CD4-positive, alpha-beta T cell (primary cell): ENCODE data around the gene AGPAT3. TPM values are rescaled to one million over a fixed set of nuclear protein-coding genes. Genes with fewer than 3 reads are reported as not detected.

ENCODE experiments used
- ATAC-seq: fragments of 200-7000 bp; cut with Tn5 transposase; one replicate; pipeline ENCODE4 v1.10.0; 2022; ENCODE audit warnings: mild to moderate bottlenecking; ENCODE audit not compliant: poor library complexity
- CTCF ChIA-PET: fragments of 350-600 bp; sonication (Branson Sonifier 250); formaldehyde crosslinking; loops from one replicate; lab custom pipeline; 2021; ENCODE audit warnings: antibody characterized with exemption, inconsistent platforms; lab: Charles Lee
- POLR2A ChIA-PET: fragments of 350-600 bp; sonication (Branson Sonifier 250); formaldehyde crosslinking; loops from one replicate; lab custom pipeline; 2021; ENCODE audit warnings: antibody characterized with exemption, inconsistent platforms; lab: Charles Lee
- DNase-seq, 14 experiments: peaks; one replicate each; pipeline ENCODE4 v3.0.0-alpha.2; 2013 to 2020; ENCODE audit warnings: mixed read lengths in 2 of 14
- H3K27ac ChIP-seq, 2 donors: one replicate each; pipeline versions ENCODE4 v1.5.1 to v1.7.0; 2013; ENCODE audit warnings: low read length in 2 of 2, low read depth in 1 of 2, mild to moderate bottlenecking in 1 of 2
- H3K27me3 ChIP-seq, 2 experiments: 1 replicate in 1 of 2; 2 replicates in 1 of 2; pipeline versions ENCODE4 v1.6.1 to v1.7.0; 2013; ENCODE audit warnings: low read length in 2 of 2, control low read depth in 1 of 2, mild to moderate bottlenecking in 1 of 2, moderate library complexity in 1 of 2; ENCODE audit not compliant: insufficient read depth in 2 of 2, control insufficient read depth in 1 of 2
- H3K36me3 ChIP-seq: one replicate; pipeline ENCODE4 v1.6.1; 2013; ENCODE audit warnings: low read length, control low read depth; ENCODE audit not compliant: insufficient read depth
- H3K4me1 ChIP-seq: one replicate; pipeline ENCODE4 v1.6.1; 2013; ENCODE audit warnings: low read length, control low read depth; ENCODE audit not compliant: insufficient read depth
- H3K4me3 ChIP-seq: one replicate; pipeline ENCODE4 v1.5.1; 2013; ENCODE audit warnings: mild to moderate bottlenecking, low read length, moderate library complexity
- H3K9me3 ChIP-seq, 2 experiments: 1 replicate in 1 of 2; 2 replicates in 1 of 2; pipeline versions ENCODE4 v1.6.1 to v1.7.0; 2013; ENCODE audit warnings: low read length in 2 of 2, mild to moderate bottlenecking in 2 of 2, control low read depth in 1 of 2, moderate library complexity in 1 of 2; ENCODE audit not compliant: control insufficient read depth in 1 of 2, insufficient read depth in 1 of 2
- H3K27ac Mint-ChIP-seq: one replicate; pipeline ENCODE4 v1.8.0; 2020; ENCODE audit warnings: mixed read lengths
- H3K27me3 Mint-ChIP-seq: one replicate; pipeline ENCODE4 v1.8.0; 2021; ENCODE audit warnings: mixed read lengths
- H3K36me3 Mint-ChIP-seq: one replicate; pipeline ENCODE4 v1.8.0; 2021; ENCODE audit warnings: low read depth, mixed read lengths
- H3K4me1 Mint-ChIP-seq: one replicate; pipeline ENCODE4 v1.8.0; 2021; ENCODE audit warnings: low read depth, mixed read lengths
- H3K4me3 Mint-ChIP-seq: one replicate; pipeline ENCODE4 v1.8.0; 2020; ENCODE audit warnings: mild to moderate bottlenecking, mixed read lengths
- H3K9me3 Mint-ChIP-seq: one replicate; pipeline ENCODE4 v1.8.0; 2020; ENCODE audit warnings: mixed read lengths
- intact Hi-C, 2 experiments: fragments of 100-400 bp; cut with DNase I in 1 of 2; cut with micrococcal nuclease in 1 of 2; formaldehyde crosslinking; loops; one replicate each; pipeline versions ENCODE4 v1.15.1 to v1.9.0; 2023 to 2025; cut with DNase I, micrococcal nuclease
- total RNA-seq, 174 experiments: library from RNA in 2 of 174; stranded (reverse) in 2 of 174; gene quantifications; one replicate each; pipeline ENCODE4 v1.2.3 and lab custom pipeline; 2021 to 2026
- TF ChIP-seq, protein P1 (sequence below): fragments of 200-600 bp; IDR thresholded peaks from one replicate; pipeline ENCODE4 v1.8.0; 2022; ENCODE audit warnings: antibody characterized with exemption, mild to moderate bottlenecking

The AGPAT3 gene
- total RNA-seq, 2 experiments from 2014 or later: 40.8 to 43.4 TPM

DNA sequence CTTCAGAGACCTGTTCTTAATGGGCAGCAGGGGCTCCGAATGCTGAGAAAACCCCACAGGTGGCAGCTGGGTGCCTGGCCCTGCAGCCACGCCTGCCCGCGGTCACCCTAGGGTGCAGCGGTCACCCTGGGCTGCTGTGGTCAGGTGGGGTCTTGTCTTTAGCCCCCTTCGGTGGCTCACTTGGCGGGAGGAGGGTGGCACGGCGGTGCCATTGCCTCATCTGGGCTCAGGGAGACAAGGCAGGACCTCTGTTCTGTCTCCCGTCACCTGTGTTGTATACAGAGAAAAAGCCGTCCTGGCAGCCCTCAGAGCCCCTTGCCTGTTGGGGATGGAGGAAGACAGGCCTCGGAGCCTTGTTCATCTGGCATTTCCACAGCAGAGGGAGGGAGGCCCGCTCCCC, 77.6 kb downstream of the AGPAT3 start:
- H3K36me3 Mint-ChIP-seq: peaks cover 24% of the 10 kb centered on the region
- POLR2A ChIA-PET: no interaction called here

DNA sequence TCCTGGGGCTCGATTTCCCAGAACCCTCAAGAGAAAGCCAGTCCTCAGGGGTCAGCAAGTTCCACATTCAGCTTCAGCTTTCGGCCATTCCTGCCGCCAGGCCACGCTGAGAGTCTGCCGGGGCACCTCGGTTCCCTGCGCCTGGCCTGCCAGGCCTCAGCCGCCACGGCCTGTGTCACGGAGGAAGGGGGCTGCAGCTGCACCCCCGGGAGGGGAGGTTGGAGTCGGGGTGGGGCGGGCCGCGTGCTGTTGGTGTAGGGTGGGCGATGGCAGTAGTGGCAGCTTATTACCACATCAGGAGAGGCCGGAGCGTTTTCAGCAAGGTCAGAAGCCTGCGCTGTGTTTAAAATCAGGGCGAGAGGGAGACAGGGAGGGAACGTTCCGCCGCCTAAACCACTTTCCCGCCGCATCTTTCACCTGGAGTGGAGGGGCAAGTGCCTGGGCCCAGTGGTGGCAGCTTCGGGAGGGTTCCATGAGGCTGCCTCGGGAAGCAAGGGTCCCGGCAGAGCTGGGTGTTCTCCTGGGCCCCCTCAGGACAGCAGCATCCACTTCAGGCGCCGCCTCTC, 78.6 kb downstream of the AGPAT3 start:
- Histone ChIP-seq H3K36me3 (peaks cover 41% of the 10 kb centered on the region), H3K27ac (no peak overlapping the region), H3K4me1 (peaks cover 11% of the 10 kb centered on the region), H3K9me3 (peaks cover 3 to 13% of the 10 kb centered on the region in 2 experiments), H3K4me3 (no peak overlapping the region), H3K27me3 (no peaks in the 10 kb centered on the region)
- Mint-ChIP-seq H3K4me1 (peaks cover 8% of the 10 kb centered on the region), H3K9me3 (no peaks in the 10 kb centered on the region), H3K36me3 (peaks cover 26% of the 10 kb centered on the region), H3K27ac (no peak overlapping the region), H3K27me3 (no peaks in the 10 kb centered on the region), H3K4me3 (no peak overlapping the region)
- TF ChIP-seq, protein P1, sequence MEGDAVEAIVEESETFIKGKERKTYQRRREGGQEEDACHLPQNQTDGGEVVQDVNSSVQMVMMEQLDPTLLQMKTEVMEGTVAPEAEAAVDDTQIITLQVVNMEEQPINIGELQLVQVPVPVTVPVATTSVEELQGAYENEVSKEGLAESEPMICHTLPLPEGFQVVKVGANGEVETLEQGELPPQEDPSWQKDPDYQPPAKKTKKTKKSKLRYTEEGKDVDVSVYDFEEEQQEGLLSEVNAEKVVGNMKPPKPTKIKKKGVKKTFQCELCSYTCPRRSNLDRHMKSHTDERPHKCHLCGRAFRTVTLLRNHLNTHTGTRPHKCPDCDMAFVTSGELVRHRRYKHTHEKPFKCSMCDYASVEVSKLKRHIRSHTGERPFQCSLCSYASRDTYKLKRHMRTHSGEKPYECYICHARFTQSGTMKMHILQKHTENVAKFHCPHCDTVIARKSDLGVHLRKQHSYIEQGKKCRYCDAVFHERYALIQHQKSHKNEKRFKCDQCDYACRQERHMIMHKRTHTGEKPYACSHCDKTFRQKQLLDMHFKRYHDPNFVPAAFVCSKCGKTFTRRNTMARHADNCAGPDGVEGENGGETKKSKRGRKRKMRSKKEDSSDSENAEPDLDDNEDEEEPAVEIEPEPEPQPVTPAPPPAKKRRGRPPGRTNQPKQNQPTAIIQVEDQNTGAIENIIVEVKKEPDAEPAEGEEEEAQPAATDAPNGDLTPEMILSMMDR: no peak
- ATAC-seq (no peak), DNase-seq (no peak)
- POLR2A ChIA-PET: no interaction called here
- intact Hi-C loops: no loop called here
- CTCF ChIA-PET: no interaction called here

More for the DNA sequence above, 77.6 kb downstream of the AGPAT3 start:
- no peak overlapping the region for H3K4me3 Mint-ChIP-seq
- no peak overlapping the region for H3K4me3 ChIP-seq
- H3K27ac Mint-ChIP-seq: no peak overlapping the region
- DNase-seq (no peak), ATAC-seq (no peak)
- no peaks in the 10 kb centered on the region for H3K27me3 ChIP-seq
- H3K4me1 Mint-ChIP-seq: peaks cover 16% of the 10 kb centered on the region
- peaks cover 0 to 6% of the 10 kb centered on the region in 2 experiments for H3K9me3 ChIP-seq
- no peak overlapping the region for H3K27ac ChIP-seq
- intact Hi-C loops: no loop called here
- H3K9me3 Mint-ChIP-seq: no peaks in the 10 kb centered on the region
- no peaks in the 10 kb centered on the region for H3K27me3 Mint-ChIP-seq
- peaks cover 20% of the 10 kb centered on the region for H3K4me1 ChIP-seq
- TF ChIP-seq, protein P1: no peak
- CTCF ChIA-PET: no interaction called here
- H3K36me3 ChIP-seq: peaks cover 32% of the 10 kb centered on the region

DNA sequence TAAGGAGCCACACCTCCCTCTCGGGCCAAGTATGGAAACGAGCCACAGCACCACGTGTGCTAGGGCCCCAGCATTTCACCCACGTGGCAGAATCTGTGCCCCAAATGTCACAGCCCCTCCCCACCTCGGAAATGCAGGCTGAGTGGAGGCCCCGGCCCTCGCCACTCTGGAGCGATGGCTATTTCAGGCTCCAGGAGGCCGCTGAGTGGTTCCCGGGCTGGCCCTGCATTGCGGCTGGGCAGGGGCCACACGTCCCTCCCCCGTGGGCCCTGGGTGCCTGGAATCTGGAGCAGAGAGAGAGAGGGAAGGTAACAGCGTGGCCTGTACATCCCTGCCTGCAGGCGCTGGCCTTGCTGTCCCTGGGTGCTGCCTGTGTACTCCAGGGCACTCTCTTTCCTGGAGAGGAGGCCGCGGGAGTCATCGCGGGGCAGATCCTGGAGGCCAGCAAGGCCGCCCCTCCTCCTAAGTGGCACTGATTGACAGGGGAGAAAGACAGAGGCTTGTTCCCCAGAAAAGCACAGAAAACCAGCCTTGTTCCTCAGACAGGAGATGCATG, 79.1 kb downstream of the AGPAT3 start:
- Mint-ChIP-seq H3K36me3 (peaks cover 24% of the 10 kb centered on the region), H3K4me3 (no peak overlapping the region), H3K4me1 (peaks cover 7% of the 10 kb centered on the region), H3K9me3 (no peaks in the 10 kb centered on the region), H3K27ac (no peak overlapping the region), H3K27me3 (no peaks in the 10 kb centered on the region)
- H3K27me3 ChIP-seq: no peaks in the 10 kb centered on the region
- TF ChIP-seq, protein P1: no peak
- POLR2A ChIA-PET: no interaction called here
- no peak overlapping the region for H3K4me3 ChIP-seq
- DNase-seq (no peak), ATAC-seq (no peak)
- H3K4me1 ChIP-seq: peaks cover 6% of the 10 kb centered on the region
- H3K9me3 ChIP-seq: peaks cover 8 to 18% of the 10 kb centered on the region in 2 experiments
- intact Hi-C loops: no loop called here
- no peak overlapping the region for H3K27ac ChIP-seq
- H3K36me3 ChIP-seq: peaks cover 44% of the 10 kb centered on the region
- CTCF ChIA-PET: no interaction called here
